ENCODE measurements around the gene NFKBIL1. TPM values are rescaled to one million over a fixed set of nuclear protein-coding genes. Genes with fewer than 3 reads are reported as not detected.

The NFKBIL1 gene
- total and polyA plus RNA-seq, 9 of the 15 experiments (the other 6 are each of a cell fraction or from before 2014, with no cell fraction given): 0.49 to 33.1 (median 7.6) TPM

GRCh38 chr6:31531771-31532643 lies 15.4 kb upstream of the NFKBIL1 start (continued):
- TF ChIP-seq, protein P1, sequence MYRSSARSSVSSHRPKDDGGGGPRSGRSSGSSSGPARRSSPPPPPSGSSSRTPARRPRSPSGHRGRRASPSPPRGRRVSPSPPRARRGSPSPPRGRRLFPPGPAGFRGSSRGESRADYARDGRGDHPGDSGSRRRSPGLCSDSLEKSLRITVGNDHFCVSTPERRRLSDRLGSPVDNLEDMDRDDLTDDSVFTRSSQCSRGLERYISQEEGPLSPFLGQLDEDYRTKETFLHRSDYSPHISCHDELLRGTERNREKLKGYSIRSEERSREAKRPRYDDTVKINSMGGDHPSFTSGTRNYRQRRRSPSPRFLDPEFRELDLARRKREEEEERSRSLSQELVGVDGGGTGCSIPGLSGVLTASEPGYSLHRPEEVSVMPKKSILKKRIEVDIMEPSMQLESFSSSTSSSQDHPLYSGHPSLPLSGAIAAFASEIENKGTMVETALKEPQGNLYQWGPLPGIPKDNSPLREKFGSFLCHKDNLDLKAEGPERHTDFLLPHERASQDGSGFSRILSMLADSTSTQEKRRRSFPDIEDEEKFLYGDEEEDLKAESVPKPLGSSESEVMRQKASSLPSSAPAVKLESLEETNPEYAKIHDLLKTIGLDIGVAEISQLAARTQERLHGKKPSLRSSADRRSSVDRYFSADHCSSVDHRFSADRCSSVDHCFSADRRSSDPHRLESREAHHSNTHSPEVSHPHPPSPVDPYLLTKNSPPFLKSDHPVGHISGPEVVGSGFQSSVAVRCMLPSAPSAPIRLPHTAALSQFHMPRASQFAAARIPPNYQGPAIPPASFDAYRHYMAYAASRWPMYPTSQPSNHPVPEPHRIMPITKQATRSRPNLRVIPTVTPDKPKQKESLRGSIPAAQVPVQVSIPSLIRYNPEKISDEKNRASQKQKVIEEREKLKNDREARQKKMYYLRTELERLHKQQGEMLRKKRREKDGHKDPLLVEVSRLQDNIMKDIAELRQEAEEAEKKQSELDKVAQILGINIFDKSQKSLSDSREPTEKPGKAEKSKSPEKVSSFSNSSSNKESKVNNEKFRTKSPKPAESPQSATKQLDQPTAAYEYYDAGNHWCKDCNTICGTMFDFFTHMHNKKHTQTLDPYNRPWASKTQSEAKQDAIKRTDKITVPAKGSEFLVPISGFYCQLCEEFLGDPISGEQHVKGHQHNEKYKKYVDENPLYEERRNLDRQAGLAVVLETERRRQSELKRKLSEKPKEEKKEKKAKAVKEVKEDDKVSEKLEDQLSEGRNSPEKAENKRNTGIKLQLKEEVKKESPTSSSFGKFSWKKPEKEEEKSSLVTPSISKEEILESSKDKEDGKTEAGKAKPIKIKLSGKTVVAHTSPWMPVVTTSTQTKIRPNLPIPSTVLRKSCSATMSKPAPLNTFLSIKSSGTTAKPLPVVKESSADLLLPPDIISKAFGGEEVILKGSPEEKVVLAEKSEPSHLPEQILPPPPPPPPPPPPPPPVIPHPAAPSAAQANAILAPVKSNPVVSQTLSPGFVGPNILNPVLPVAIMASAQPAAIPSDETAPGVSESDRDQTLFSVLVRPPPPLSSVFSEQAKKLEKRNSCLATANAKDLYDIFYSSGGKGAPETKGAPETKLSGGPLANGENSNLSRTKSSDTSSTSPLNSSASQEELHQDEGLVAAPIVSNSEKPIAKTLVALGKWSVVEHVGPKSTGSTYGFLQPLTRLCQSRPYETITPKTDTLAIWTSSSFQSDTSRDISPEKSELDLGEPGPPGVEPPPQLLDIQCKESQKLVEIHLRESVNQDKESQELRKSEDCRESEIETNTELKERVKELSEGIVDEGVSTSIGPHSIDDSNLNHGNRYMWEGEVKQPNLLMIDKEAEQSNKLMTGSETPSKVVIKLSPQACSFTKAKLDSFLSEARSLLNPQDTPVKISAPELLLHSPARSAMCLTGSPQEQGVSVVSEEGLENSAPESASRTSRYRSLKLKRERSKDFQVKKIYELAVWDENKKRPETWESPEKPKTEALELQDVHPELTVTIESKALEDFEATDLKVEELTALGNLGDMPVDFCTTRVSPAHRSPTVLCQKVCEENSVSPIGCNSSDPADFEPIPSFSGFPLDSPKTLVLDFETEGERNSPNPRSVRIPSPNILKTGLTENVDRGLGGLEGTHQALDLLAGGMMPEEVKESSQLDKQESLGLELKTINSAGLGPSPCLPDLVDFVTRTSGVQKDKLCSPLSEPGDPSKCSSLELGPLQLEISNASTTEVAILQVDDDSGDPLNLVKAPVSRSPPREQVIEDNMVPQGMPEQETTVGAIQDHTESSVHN (IDR thresholded peaks at IDR 0.05; ENCODE audit: borderline replicate concordance in 1 of 2, low read depth in 1 of 2): no peak
- TF ChIP-seq, protein P2, sequence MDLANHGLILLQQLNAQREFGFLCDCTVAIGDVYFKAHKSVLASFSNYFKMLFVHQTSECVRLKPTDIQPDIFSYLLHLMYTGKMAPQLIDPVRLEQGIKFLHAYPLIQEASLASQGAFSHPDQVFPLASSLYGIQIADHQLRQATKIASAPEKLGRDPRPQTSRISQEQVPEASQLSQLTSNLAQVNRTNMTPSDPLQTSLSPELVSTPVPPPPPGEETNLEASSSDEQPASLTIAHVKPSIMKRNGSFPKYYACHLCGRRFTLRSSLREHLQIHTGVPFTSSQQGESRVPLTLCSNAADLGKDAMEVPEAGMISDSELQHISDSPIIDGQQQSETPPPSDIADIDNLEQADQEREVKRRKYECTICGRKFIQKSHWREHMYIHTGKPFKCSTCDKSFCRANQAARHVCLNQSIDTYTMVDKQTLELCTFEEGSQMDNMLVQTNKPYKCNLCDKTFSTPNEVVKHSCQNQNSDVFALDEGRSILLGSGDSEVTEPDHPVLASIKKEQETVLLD (IDR thresholded peaks at IDR 0.05): no peak
- no peak for TF ChIP-seq ZNF77 (CRISPR knock-in tag; IDR thresholded peaks at IDR 0.05)
- TF ChIP-seq GTF2E2 (tag; IDR thresholded peaks at IDR 0.05): no peak
- no peak for TF ChIP-seq TCF3 (CRISPR knock-in tag; IDR thresholded peaks at IDR 0.05)
- TF ChIP-seq NFE2L1 (tag; IDR thresholded peaks at IDR 0.05; ENCODE audit: borderline replicate concordance, low read depth): no peak
- no peak for TF ChIP-seq RBM17 (IDR thresholded peaks at IDR 0.05; ENCODE audit: borderline replicate concordance, low read depth, low read length)
- TF ChIP-seq E2F8 (IDR thresholded peaks at IDR 0.05; ENCODE audit: low read depth, partially characterized antibody): peak; percentile 68
- TF ChIP-seq, protein P3, sequence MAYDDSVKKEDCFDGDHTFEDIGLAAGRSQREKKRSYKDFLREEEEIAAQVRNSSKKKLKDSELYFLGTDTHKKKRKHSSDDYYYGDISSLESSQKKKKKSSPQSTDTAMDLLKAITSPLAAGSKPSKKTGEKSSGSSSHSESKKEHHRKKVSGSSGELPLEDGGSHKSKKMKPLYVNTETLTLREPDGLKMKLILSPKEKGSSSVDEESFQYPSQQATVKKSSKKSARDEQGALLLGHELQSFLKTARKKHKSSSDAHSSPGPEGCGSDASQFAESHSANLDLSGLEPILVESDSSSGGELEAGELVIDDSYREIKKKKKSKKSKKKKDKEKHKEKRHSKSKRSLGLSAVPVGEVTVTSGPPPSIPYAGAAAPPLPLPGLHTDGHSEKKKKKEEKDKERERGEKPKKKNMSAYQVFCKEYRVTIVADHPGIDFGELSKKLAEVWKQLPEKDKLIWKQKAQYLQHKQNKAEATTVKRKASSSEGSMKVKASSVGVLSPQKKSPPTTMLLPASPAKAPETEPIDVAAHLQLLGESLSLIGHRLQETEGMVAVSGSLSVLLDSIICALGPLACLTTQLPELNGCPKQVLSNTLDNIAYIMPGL (CRISPR knock-in tag; IDR thresholded peaks at IDR 0.05): no peak
- TF ChIP-seq JUN (IDR thresholded peaks at IDR 0.05; ENCODE audit: borderline replicate concordance, low read depth, low read length): no peak
- TF ChIP-seq JUN (CRISPR knock-in tag; IDR thresholded peaks at IDR 0.05; ENCODE audit: borderline replicate concordance): 0 out of 2 replicates have a peak, but pooled peaks have one; percentile 12
